HAP-1 (cell line): ENCODE measurements around the gene TXLNB.

ENCODE experiments used
- DNase-seq, 2 experiments: peaks; one replicate each; pipeline ENCODE4 v3.0.0-alpha.2; 2016 to 2020; ENCODE audit warnings: low spot score in 2 of 2
- H3K27me3 ChIP-seq: fragments of 250-450 bp; sonication (Bioruptor Pico); 2 replicates; pipeline ENCODE4 v1.5.1; 2020; ENCODE audit warnings: low read depth, mild to moderate bottlenecking, moderate library complexity
- H3K36me3 ChIP-seq: fragments of 250-450 bp; sonication (Bioruptor Pico); replicated peaks from 2 replicates; pipeline ENCODE4 v1.5.1; 2020; ENCODE audit warnings: mild to moderate bottlenecking
- H3K4me1 ChIP-seq: fragments of 250-450 bp; sonication (Bioruptor Pico); 2 replicates; pipeline ENCODE4 v1.5.1; 2020; ENCODE audit warnings: mild to moderate bottlenecking
- H3K4me3 ChIP-seq: fragments of 250-450 bp; sonication (Bioruptor Pico); 2 replicates; pipeline ENCODE4 v1.5.1; 2020; ENCODE audit warnings: mild to moderate bottlenecking, moderate library complexity
- H3K9me3 ChIP-seq: fragments of 250-450 bp; sonication (Bioruptor Pico); 2 replicates; pipeline ENCODE4 v1.5.1; 2020; ENCODE audit warnings: mild to moderate bottlenecking, moderate library complexity
- in situ Hi-C: fragments of 300-500 bp; cut with MboI; formaldehyde crosslinking; loops from 3 replicates; pipeline ENCODE4 v1.14.3; 2020; ENCODE audit warnings: low sequenced_read_pairs, inconsistent platforms, mixed read lengths

TXLNB gene

GRCh38 chr6:139275279-139276055 is 16.3 kb downstream of the TXLNB start:
- H3K9me3 ChIP-seq = no peaks in the 10 kb centered on the region
- H3K4me1 ChIP-seq = no peaks in the 10 kb centered on the region
- no peak overlapping the region for H3K4me3 ChIP-seq
- H3K27me3 ChIP-seq = no peaks in the 10 kb centered on the region
- no peak for DNase-seq
- in situ Hi-C loops = no loop called here
- H3K36me3 ChIP-seq = no peaks in the 10 kb centered on the region

- Histone ChIP-seq H3K4me3 (no peak overlapping the region), H3K36me3 (no peaks in the 10 kb centered on the region), H3K4me1 (no peaks in the 10 kb centered on the region), H3K9me3 (no peaks in the 10 kb centered on the region), H3K27me3 (no peaks in the 10 kb centered on the region)
- no peak for DNase-seq
- in situ Hi-C loops = no loop called here
Observed at GRCh38 chr6:139271056-139271455, 20.7 kb downstream of the TXLNB start.

GRCh38 chr6:139270249-139270648 is 21.5 kb downstream of the TXLNB start:
- in situ Hi-C loops = no loop called here

GRCh38 chr6:139265512-139266190 is 26.1 kb downstream of the TXLNB start:
- in situ Hi-C loops = no loop called here
- H3K4me3 ChIP-seq = no peak overlapping the region
- H3K36me3 ChIP-seq = no peaks in the 10 kb centered on the region
- no peaks in the 10 kb centered on the region for H3K9me3 ChIP-seq
- no peaks in the 10 kb centered on the region for H3K27me3 ChIP-seq
- DNase-seq = no peak
- H3K4me1 ChIP-seq = no peaks in the 10 kb centered on the region

More at GRCh38 chr6:139270249-139270648, 21.5 kb downstream of the TXLNB start:
- Histone ChIP-seq H3K27me3 (no peaks in the 10 kb centered on the region), H3K4me3 (no peak overlapping the region), H3K9me3 (no peaks in the 10 kb centered on the region), H3K4me1 (no peaks in the 10 kb centered on the region), H3K36me3 (no peaks in the 10 kb centered on the region)
- DNase-seq = no peak

GRCh38 chr6:139262519-139263300 is 29.1 kb downstream of the TXLNB start:
- in situ Hi-C loops = no loop called here
- H3K36me3 ChIP-seq = no peaks in the 10 kb centered on the region
- H3K4me1 ChIP-seq = no peaks in the 10 kb centered on the region
- no peak overlapping the region for H3K4me3 ChIP-seq
- DNase-seq = no peak
- H3K27me3 ChIP-seq = no peaks in the 10 kb centered on the region
- no peaks in the 10 kb centered on the region for H3K9me3 ChIP-seq

- Histone ChIP-seq H3K36me3 (no peaks in the 10 kb centered on the region), H3K4me1 (no peaks in the 10 kb centered on the region), H3K4me3 (no peak overlapping the region), H3K27me3 (no peaks in the 10 kb centered on the region), H3K9me3 (no peaks in the 10 kb centered on the region)
- in situ Hi-C loops = no loop called here
- no peak for DNase-seq
Observed at GRCh38 chr6:139257821-139258398, 33.9 kb downstream of the TXLNB start.

- H3K36me3 ChIP-seq = no peaks in the 10 kb centered on the region
- H3K9me3 ChIP-seq = no peaks in the 10 kb centered on the region
- no peak for DNase-seq
- H3K27me3 ChIP-seq = no peaks in the 10 kb centered on the region
- H3K4me1 ChIP-seq = no peaks in the 10 kb centered on the region
- H3K4me3 ChIP-seq = no peak overlapping the region
- in situ Hi-C loops = no loop called here
Observed at GRCh38 chr6:139257291-139257690, 34.5 kb downstream of the TXLNB start.

GRCh38 chr6:139256087-139256486 is 35.7 kb downstream of the TXLNB start:
- in situ Hi-C loops = no loop called here
- Histone ChIP-seq H3K9me3 (no peaks in the 10 kb centered on the region), H3K4me3 (no peak overlapping the region), H3K27me3 (no peaks in the 10 kb centered on the region), H3K36me3 (no peaks in the 10 kb centered on the region), H3K4me1 (no peaks in the 10 kb centered on the region)
- no peak for DNase-seq

- H3K4me3 ChIP-seq = no peak overlapping the region
- H3K9me3 ChIP-seq = no peaks in the 10 kb centered on the region
- no peak for DNase-seq
- in situ Hi-C loops = no loop called here
- no peaks in the 10 kb centered on the region for H3K27me3 ChIP-seq
- H3K36me3 ChIP-seq = no peaks in the 10 kb centered on the region
- no peaks in the 10 kb centered on the region for H3K4me1 ChIP-seq
Observed at GRCh38 chr6:139254196-139254595, 37.6 kb downstream of the TXLNB start.

- Histone ChIP-seq H3K9me3 (no peaks in the 10 kb centered on the region), H3K36me3 (no peaks in the 10 kb centered on the region), H3K4me1 (no peaks in the 10 kb centered on the region), H3K27me3 (no peaks in the 10 kb centered on the region), H3K4me3 (no peak overlapping the region)
- no peak for DNase-seq
- in situ Hi-C loops = no loop called here
Observed at GRCh38 chr6:139253656-139254055, 38.1 kb downstream of the TXLNB start.

GRCh38 chr6:139251691-139252390 is 40.0 kb downstream of the TXLNB start:
- Histone ChIP-seq H3K9me3 (no peaks in the 10 kb centered on the region), H3K4me3 (no peak overlapping the region), H3K36me3 (no peaks in the 10 kb centered on the region), H3K4me1 (no peaks in the 10 kb centered on the region), H3K27me3 (no peaks in the 10 kb centered on the region)
- DNase-seq = no peak
- in situ Hi-C loops = no loop called here

GRCh38 chr6:139251045-139251690 is 40.6 kb downstream of the TXLNB start:
- Histone ChIP-seq H3K4me3 (no peak overlapping the region), H3K36me3 (no peaks in the 10 kb centered on the region), H3K4me1 (no peaks in the 10 kb centered on the region), H3K27me3 (no peaks in the 10 kb centered on the region), H3K9me3 (no peaks in the 10 kb centered on the region)
- no peak for DNase-seq
- in situ Hi-C loops = no loop called here
